Central memory CD8-positive, alpha-beta T cell (primary cell): ENCODE data around the gene CDH20.

Experiments used
- ATAC-seq: fragments of 150-1000 bp; cut with Tn5 transposase; replicated peaks from 2 replicates; pipeline ENCODE4 v1.10.0; 2022; ENCODE audit warnings: mild to moderate bottlenecking, moderate FRiP score, moderate number of reproducible peaks; ENCODE audit not compliant: poor library complexity, severe bottlenecking; ENCODE audit errors: extremely low read depth
- DNase-seq, 2 donors: peaks; one replicate each; pipeline ENCODE4 v3.0.0; 2021; ENCODE audit warnings: low spot score in 2 of 2
- H3K27ac Mint-ChIP-seq: one replicate; pipeline ENCODE4 v1.8.0; 2022; ENCODE audit warnings: low read depth, mild to moderate bottlenecking, moderate library complexity, mixed read lengths
- H3K27me3 Mint-ChIP-seq: one replicate; pipeline ENCODE4 v1.8.0; 2022; ENCODE audit warnings: mixed read lengths
- H3K36me3 Mint-ChIP-seq: one replicate; pipeline ENCODE4 v1.8.0; 2022; ENCODE audit warnings: mild to moderate bottlenecking, moderate library complexity, mixed read lengths; ENCODE audit not compliant: insufficient read depth
- H3K4me1 Mint-ChIP-seq: one replicate; pipeline ENCODE4 v1.8.0; 2022; ENCODE audit warnings: mixed read lengths
- H3K4me3 Mint-ChIP-seq: one replicate; pipeline ENCODE4 v1.8.0; 2022; ENCODE audit warnings: mild to moderate bottlenecking, moderate library complexity, mixed read lengths
- H3K9me3 Mint-ChIP-seq: one replicate; pipeline ENCODE4 v1.8.0; 2022; ENCODE audit warnings: mixed read lengths

The CDH20 gene

DNA sequence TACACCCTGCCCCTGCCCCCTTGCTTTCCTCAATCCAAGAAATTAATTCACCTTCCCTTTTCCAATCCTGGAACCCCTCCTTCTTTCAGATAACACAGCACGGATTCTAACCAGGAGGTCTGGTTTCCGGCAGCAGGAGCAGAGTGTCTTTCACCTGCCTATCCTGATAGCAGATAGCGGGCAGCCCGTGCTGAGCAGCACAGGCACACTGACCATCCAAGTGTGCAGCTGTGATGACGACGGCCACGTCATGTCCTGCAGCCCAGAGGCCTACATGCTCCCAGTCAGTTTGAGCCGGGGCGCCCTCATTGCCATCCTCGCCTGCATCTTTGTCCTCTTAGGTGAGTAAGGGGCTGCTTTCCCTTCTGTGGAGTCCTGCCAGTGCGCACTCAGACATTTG is 216.7 kb downstream of the CDH20 start:
- Mint-ChIP-seq H3K36me3 (peaks cover 6% of the 10 kb centered on the region), H3K4me3 (no peak overlapping the region), H3K4me1 (peaks cover 5% of the 10 kb centered on the region), H3K27ac (no peak overlapping the region), H3K27me3 (no peaks in the 10 kb centered on the region), H3K9me3 (no peaks in the 10 kb centered on the region)
- no peak for DNase-seq
- ATAC-seq, result no peak

DNA sequence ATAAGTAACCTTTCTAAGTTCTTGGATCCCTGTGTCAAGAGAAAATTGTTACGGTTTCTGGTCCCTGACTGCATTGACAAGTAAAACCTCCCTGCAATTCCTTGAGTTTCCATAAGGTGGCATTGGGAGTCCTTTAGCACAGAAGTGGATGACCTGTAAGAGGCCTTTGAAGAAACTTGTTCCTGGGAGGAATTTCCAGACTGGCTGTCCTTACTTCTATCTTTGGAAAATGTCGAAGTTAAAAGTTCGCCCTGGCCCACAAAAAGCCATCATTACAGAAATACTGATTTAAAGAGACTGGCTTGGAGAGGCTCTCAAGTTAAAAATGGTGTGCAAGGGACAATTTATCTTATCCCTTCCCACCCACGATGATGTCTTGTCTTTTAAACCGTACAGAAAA is 218.4 kb downstream of the CDH20 start:
- Mint-ChIP-seq H3K36me3 (peaks cover 6% of the 10 kb centered on the region), H3K4me3 (no peak overlapping the region)

DNA sequence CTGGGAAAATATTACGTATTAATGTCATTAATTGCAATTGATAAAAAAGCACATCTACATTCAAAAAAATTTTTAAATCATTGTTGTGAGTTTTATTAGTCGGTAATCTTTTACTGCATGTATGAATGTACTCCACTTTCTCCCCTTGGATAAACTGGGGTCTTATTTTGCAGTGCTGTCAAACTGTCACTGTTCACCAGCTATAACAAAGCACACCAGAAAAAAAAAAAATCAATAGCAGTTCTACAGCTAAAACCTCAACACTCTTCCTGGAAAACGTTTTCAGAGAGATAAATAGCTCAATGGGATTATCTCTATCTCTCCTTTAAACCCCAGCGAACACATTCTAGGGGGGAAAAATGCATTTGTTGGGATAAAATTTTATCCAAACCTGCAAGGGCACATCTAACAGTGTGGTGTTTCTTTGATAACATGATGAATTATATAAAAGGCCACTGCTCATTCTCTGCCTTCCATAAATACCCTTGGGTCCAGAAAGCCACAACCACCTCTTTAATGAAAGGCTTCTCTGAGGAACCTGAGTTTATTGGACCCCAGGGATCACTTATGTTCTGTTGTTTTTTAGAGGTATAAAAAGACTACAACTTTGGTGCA is 219.9 kb downstream of the CDH20 start:
- ATAC-seq, result no peak
- H3K9me3 Mint-ChIP-seq, result no peaks in the 10 kb centered on the region
- no peak overlapping the region for H3K27ac Mint-ChIP-seq
- no peak overlapping the region for H3K4me3 Mint-ChIP-seq
- peaks cover 5% of the 10 kb centered on the region for H3K4me1 Mint-ChIP-seq
- DNase-seq, result no peak
- no peaks in the 10 kb centered on the region for H3K27me3 Mint-ChIP-seq
- H3K36me3 Mint-ChIP-seq, result peaks cover 6% of the 10 kb centered on the region

More for the DNA sequence above, 218.4 kb downstream of the CDH20 start:
- H3K27ac Mint-ChIP-seq, result no peak overlapping the region
- ATAC-seq (no peak), DNase-seq (no peak)
- no peaks in the 10 kb centered on the region for H3K9me3 Mint-ChIP-seq
- peaks cover 5% of the 10 kb centered on the region for H3K4me1 Mint-ChIP-seq
- H3K27me3 Mint-ChIP-seq, result no peaks in the 10 kb centered on the region

DNA sequence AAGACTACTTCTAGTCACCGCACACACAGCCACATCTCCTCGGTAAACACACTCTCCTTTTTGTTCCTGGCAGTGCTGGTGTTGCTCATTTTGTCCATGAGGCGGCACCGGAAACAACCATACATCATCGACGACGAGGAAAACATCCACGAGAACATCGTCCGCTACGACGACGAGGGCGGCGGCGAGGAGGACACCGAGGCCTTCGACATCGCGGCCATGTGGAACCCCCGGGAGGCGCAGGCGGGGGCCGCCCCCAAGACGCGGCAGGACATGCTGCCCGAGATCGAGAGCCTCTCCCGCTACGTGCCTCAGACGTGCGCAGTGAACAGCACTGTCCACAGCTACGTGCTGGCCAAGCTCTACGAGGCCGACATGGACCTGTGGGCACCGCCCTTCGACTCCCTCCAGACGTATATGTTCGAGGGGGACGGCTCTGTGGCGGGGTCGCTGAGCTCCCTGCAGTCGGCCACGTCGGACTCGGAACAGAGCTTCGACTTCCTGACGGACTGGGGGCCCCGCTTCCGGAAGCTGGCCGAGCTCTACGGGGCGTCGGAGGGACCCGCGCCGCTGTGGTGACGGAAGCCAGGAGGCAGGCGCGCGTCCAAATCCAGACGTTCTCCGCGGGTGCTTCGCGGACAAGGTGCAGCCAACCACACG is 221.0 kb downstream of the CDH20 start:
- peak overlapping the region; percentile 64 for H3K27ac Mint-ChIP-seq
- H3K36me3 Mint-ChIP-seq, result peaks cover 4% of the 10 kb centered on the region
- peak; percentile 18 to 21 for DNase-seq
- peak overlapping the region; percentile 74 for H3K4me3 Mint-ChIP-seq
- H3K27me3 Mint-ChIP-seq, result no peaks in the 10 kb centered on the region
- peak; percentile 62 for ATAC-seq
- H3K9me3 Mint-ChIP-seq, result no peaks in the 10 kb centered on the region
- peaks cover 5% of the 10 kb centered on the region for H3K4me1 Mint-ChIP-seq

DNA sequence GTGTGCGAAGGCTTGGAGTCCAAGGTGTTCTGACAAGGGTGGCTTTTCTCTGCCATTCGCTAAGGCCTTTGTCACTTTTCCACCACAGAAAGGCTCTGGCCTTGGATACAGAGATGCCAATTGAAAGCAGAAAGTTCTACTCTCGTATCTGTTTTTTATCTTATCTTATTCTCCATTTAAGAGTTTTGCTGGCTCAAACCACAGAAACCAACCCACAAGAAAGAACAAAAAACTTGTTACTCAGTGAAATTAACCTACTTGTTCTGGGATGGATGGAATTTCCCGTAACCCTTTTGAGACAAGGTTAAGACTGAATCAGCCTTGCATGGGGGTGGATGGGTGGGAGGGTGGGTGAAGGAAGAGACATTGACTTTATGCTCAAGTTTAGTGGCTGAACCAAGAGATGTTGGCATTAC is 221.7 kb downstream of the CDH20 start:
- H3K4me3 Mint-ChIP-seq, result peak overlapping the region; percentile 74
- H3K27ac Mint-ChIP-seq, result peak overlapping the region; percentile 64
- DNase-seq, result no peak
- no peaks in the 10 kb centered on the region for H3K9me3 Mint-ChIP-seq
- peaks cover 5% of the 10 kb centered on the region for H3K4me1 Mint-ChIP-seq
- no peaks in the 10 kb centered on the region for H3K27me3 Mint-ChIP-seq
- no peak for ATAC-seq
- H3K36me3 Mint-ChIP-seq, result peaks cover 4% of the 10 kb centered on the region

DNA sequence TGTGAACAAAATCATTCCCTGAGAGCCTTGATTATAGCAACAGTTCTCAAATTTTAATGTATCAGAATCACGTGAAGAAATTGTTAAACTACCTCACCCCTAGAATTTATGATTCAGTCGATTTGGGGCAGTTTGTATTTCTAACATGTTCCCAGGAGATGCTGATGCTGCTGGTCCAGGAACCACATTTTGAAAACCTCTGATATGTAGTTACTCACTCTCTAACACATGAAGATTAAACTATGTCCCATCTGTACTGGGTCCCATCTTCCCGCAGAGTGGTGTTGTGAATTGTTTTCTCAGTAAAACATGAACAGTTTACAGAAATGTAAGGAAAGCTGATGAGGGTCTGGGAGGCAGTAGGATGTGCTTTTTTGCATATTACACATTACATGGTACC is 223.1 kb downstream of the CDH20 start:
- Mint-ChIP-seq H3K27me3 (no peaks in the 10 kb centered on the region), H3K36me3 (peaks cover 4% of the 10 kb centered on the region), H3K27ac (no peak overlapping the region), H3K4me1 (peaks cover 5% of the 10 kb centered on the region), H3K9me3 (peaks cover 6% of the 10 kb centered on the region), H3K4me3 (no peak overlapping the region)
- DNase-seq, result no peak
- ATAC-seq, result no peak

DNA sequence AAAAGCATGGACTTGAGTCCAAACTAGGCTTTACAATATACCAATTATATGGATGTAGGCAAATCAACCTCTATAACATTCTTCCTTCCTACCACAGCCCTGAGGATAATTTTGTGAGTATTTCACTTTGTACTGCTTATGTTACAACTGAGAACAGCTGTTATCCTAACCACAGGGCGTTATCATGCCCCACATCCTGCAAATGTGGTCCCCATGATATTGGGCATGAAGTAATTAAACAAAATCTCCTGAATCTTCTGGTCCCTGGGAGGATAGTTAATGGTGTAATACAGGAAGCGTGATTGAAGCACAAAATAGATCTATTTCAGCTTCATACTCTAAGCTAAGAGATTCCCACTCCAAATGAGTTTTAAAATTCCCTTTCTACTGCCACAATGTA is 223.6 kb downstream of the CDH20 start:
- Mint-ChIP-seq H3K9me3 (peaks cover 6% of the 10 kb centered on the region), H3K4me1 (peaks cover 5% of the 10 kb centered on the region), H3K27me3 (no peaks in the 10 kb centered on the region), H3K27ac (no peak overlapping the region), H3K4me3 (no peak overlapping the region), H3K36me3 (peaks cover 4% of the 10 kb centered on the region)
- ATAC-seq (no peak), DNase-seq (no peak)

DNA sequence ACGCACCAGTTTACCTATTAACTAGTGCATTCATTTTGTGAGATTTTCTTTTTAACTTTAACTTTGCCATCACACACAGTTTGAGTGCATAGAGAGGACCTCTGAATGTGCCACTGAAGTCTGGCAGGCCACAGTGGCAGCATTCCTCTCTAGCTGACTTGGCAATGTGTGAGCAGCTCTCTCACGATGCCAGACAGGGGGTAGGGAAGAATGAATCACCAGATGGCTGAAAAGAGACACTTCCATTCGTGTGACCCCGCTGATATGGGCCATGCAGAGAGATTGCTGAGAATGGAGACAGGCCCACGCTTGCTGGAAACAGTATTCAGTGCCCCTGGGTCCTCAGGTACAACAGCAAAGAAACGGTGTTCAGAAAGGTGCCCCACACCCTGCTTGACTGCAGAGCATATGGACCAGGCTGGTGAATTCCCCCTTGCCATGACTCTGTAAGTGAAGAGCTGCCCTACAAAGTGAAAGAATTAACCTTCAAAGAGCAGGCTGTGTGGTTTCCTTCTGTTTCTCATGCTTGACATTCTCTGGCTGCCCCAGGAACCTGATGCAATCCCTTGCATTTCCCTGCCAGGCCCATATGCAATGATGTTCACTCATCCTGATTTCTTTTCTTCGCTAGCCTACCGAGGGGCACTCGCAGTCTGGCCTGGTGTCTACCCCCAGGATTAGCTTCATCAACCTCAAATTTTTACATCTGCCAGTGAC is 236.1 kb downstream of the CDH20 start:
- H3K4me1 Mint-ChIP-seq, result no peaks in the 10 kb centered on the region
- no peak overlapping the region for H3K27ac Mint-ChIP-seq
- ATAC-seq (no peak), DNase-seq (no peak)
- H3K4me3 Mint-ChIP-seq, result no peak overlapping the region
- H3K9me3 Mint-ChIP-seq, result peaks cover 9% of the 10 kb centered on the region
- peaks cover 36% of the 10 kb centered on the region for H3K27me3 Mint-ChIP-seq
- H3K36me3 Mint-ChIP-seq, result no peaks in the 10 kb centered on the region

DNA sequence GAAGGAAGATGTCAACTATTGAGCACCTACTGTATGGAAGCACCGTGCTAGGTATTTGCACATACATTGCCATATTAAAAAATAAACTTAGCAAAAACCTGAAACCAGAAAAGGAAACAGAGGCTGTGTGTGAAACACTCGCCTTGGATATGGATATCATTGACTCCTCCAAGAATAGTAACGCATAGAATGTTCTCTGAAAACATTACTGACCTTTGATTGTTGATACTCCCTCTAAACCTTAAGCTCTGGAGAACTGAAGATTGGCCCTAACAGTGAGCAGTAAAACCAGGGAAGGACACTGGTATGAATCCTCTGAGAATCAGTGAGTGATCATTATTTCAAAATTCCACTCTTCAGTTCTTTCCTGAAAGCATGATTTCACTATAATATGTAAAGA is 236.8 kb downstream of the CDH20 start:
- peaks cover under 1% of the 10 kb centered on the region for H3K36me3 Mint-ChIP-seq
- DNase-seq, result no peak
- no peak overlapping the region for H3K4me3 Mint-ChIP-seq
- no peaks in the 10 kb centered on the region for H3K4me1 Mint-ChIP-seq
- peaks cover 9% of the 10 kb centered on the region for H3K9me3 Mint-ChIP-seq
- no peak for ATAC-seq
- H3K27me3 Mint-ChIP-seq, result peaks cover 36% of the 10 kb centered on the region
- no peak overlapping the region for H3K27ac Mint-ChIP-seq

DNA sequence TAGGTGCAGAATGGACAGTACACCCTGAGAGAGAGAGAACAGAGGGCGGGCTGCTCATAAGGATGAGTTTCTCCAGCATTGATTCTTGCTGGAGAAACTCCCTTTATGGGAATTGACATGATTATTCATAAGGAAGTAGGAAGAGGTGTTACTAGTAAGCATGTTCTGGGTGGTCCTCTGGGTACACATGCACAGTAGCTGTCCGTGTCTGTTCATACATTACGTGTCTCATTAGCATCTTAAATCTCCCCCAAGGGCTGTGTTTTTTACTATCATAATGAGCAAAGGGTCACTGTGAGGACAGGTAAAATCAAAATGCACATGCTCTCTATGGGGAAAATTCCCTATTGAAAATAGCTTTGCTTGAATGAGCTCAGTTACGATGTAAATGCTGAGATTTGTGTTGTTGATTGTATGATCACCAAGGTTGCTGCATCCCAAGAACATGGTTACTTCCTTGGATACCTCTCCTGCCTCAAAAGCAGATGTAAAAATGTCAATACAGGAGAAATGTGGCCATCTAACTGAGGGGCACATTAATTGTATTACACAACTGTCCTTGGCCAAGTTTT is 238.9 kb downstream of the CDH20 start:
- H3K4me3 Mint-ChIP-seq, result no peak overlapping the region
- no peak for ATAC-seq

DNA sequence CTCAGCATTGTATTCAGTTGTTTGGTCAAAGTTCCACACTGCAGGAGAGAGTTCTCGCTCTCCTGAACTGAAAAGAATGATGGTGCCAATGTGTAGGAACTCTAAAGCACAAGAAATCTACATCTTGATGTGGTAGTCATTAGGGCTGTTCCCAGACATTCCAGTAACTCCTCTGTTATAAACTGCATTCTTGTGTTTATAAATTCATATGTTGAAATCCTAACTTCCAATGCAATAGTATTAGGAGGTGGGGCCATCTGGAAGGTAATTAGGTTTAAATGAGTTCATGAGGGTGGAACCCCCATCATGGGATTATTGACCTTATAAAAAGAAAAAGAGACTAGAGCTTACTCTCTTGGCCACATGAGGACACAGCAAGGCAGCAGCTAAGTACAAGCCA is 239.6 kb downstream of the CDH20 start:
- Mint-ChIP-seq H3K27ac (no peak overlapping the region), H3K4me1 (no peaks in the 10 kb centered on the region), H3K4me3 (no peak overlapping the region), H3K9me3 (peaks cover 9% of the 10 kb centered on the region), H3K36me3 (peaks cover 3% of the 10 kb centered on the region), H3K27me3 (peaks cover 62% of the 10 kb centered on the region)
- ATAC-seq (no peak), DNase-seq (no peak)

More for the DNA sequence above, 238.9 kb downstream of the CDH20 start:
- DNase-seq, result no peak
- Mint-ChIP-seq H3K4me1 (no peaks in the 10 kb centered on the region), H3K27ac (no peak overlapping the region), H3K27me3 (peaks cover 55% of the 10 kb centered on the region), H3K36me3 (peaks cover 3% of the 10 kb centered on the region), H3K9me3 (peaks cover 9% of the 10 kb centered on the region)

DNA sequence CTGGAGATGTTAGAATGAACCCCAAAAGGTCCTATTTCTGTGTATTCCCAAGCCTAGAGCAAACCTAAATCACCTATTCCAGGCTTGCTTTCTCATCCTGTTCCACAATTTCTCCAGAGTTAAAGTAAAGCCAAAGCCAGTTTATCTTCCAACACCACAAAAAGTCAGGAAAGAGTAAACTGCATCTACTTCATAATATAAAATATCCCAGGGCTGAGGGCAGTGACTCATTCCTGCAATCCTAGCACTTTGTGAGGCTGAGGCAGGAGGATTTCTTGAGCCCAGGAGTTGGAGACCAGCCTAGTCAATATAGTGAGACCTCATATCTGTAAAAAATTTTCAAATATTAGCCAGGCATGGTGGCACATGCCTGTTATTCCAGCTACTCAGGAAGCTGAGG is 241.4 kb downstream of the CDH20 start:
- no peak overlapping the region for H3K4me3 Mint-ChIP-seq
- H3K36me3 Mint-ChIP-seq, result peaks cover 3% of the 10 kb centered on the region
- ATAC-seq, result no peak
- H3K9me3 Mint-ChIP-seq, result peaks cover 9% of the 10 kb centered on the region
- peaks cover 54% of the 10 kb centered on the region for H3K27me3 Mint-ChIP-seq
- H3K27ac Mint-ChIP-seq, result no peak overlapping the region
- no peak for DNase-seq
- no peaks in the 10 kb centered on the region for H3K4me1 Mint-ChIP-seq
